ENCODE measurements around the gene IKBKE. TPM values are rescaled to one million over a fixed set of nuclear protein-coding genes. Genes with fewer than 3 reads are reported as not detected.
A peak's percentile ranks its signal among the peaks of the same experiment; 100 is the strongest.

The IKBKE gene
- polyA plus RNA-seq, 3 donors: 4.1 to 5.7 (median 5.6) TPM

DNA sequence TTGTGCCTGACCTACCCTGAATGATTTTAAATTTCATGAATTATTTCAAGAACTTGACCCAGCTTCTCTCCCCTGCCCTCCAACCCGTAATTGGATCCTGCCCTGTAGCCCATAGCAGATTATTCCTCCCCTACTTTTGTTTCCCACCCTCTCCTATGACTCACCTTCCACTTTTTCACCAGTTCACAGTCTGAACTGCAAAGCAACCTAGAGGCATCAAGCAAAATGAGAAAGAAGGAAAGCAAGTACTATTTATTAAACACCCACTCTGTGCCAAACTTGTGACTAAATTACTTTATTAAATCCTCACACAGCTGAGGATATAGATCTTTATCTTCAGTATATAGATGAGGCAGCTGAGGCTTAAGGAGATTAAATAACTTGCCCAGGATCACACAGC lies 20.7 kb upstream of the IKBKE start:
- no peak for DNase-seq (ENCODE audit: extremely low read depth in 1 of 11, low read depth in 9 of 11, low spot score in 4 of 11)

DNA sequence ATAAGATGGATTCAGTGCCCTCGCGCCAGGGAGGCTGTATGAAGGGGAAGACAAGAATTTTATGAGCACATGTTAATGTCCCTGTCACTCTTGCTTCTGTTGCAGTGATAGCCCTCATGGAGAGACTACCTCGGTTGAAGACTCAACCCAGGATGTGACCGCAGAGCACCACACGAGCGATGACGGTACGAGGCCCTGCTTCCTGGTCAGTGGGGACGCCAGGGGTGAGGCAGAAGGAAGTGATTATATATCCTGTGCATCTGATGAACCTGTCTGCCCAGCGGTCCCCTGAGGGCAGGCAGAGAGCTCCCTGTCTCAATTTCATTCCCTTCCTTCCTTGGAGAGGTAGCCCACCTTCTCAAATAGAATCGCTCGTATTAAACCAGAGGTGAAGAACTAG lies 20.0 kb upstream of the IKBKE start:
- DNase-seq (ENCODE audit: extremely low read depth in 1 of 11, low read depth in 9 of 11, low spot score in 4 of 11): no peak

- DNase-seq (ENCODE audit: extremely low read depth in 1 of 11, low read depth in 9 of 11, low spot score in 4 of 11): no peak
Observed at GRCh38 chr1:206451134-206451686, 19.1 kb upstream of the IKBKE start.

DNA sequence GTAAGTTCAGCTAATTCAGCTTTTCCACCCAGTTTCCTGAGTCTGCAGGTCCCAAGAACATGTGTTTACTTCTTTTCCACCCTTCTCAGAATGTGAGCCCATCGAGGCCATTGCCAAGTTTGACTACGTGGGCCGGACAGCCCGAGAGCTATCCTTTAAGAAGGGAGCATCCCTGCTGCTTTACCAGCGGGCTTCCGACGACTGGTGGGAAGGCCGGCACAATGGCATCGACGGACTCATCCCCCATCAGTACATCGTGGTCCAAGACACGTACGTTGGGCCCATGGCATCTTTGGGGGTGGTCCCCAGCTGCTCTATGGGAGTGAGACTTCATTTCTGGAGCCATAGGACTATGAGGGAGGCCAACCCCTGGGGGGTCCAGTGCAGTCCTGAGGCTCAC lies 17.2 kb upstream of the IKBKE start:
- DNase-seq (ENCODE audit: extremely low read depth in 1 of 11, low read depth in 9 of 11, low spot score in 4 of 11): no peak

DNA sequence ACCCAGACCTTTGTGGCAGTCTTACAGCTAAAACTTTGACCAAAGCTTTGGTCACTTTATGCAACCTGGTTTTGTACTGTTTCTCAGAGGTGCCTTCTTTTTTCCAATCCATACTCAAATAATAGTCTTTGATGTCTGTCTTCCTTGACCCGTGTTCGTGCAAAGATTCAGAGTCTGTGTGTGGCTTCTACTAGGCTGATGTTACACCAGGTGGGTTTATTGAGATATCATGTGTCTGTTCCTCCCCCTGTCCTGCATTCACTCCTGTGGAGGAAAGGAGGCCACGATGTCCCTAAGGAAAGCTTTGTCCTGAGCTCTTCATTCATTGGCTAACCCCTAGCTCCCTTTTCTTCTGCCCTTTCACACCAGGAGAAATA lies 15.0 kb upstream of the IKBKE start:
- no peak for DNase-seq (ENCODE audit: extremely low read depth in 1 of 11, low read depth in 9 of 11, low spot score in 4 of 11)

- DNase-seq (ENCODE audit: extremely low read depth in 1 of 11, low read depth in 9 of 11, low spot score in 4 of 11): no peak
Observed at GRCh38 chr1:206455666-206456344, 14.5 kb upstream of the IKBKE start.

DNA sequence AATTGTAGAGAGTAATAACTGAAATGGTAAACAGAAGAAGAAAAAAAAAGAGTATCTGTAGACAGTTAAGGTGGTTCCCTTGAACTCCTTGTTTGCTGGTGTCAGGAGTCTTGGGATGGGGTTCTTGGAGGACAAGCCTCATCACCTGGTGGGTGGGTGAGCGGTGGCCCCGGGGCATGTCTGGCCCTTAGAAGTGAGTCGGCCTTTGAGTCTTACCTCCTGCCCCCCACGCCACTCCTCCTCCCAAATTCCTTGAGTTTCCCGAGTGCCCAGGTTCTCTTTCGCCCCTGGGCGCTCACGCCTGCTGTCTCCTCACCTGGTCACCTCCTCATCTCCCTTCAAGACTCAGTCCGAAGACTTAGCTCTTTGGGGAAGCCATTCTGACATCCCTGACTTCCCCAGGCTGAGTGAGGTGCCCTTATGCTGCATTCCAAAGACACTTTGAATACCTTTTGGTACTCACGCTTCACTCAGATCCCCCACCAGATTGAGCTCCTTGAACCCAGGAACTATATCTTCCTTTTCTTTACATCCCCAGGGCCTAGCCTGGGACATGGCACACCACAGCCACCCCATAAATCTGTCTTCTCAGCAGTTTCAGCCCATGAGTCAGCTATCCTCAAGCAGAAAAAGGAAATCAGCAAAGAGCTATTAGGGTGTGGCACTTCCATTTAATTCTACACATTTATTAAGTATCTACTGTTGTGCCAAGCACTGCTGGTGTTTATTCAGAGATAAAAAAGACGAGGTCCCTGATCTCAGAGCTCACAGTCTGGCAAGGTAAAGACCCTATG lies 13.5 kb upstream of the IKBKE start:
- DNase-seq (ENCODE audit: extremely low read depth in 1 of 11, low read depth in 9 of 11, low spot score in 4 of 11): no peak

DNA sequence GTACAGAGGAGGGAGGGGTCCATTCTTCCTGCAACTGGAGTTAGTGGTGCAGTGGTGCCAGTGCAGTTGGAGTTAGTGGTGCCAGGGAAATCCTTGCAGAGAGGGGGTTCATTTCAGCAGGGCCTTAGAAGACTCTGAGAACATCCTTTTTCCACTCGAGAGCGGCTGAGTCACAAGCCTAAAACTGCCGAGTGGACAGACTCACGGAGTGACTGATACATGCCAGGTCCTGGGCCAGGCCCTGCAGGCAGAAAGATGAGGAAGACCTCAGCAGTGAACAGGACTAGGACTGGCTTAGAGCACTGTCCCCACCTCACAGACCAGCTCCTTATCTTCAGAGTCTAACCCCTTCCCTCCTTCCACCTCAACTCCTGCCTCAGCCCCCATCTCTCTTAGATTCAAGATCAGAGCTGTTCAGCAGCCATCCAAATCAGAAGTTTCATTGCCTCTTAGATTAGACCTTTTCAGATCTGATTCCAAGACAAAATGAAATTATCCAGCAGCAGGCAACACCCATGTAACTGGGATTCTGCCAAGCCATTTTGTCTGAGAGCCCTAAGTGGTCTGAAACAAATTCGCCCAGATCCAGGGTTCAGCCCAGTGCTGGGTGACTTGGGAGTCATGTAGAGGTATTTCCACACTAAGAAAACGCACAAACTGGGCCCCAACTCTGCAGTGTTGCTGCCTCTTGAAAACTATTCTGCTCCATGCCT lies 12.7 kb upstream of the IKBKE start:
- DNase-seq (ENCODE audit: extremely low read depth in 1 of 11, low read depth in 9 of 11, low spot score in 4 of 11): no peak

DNA sequence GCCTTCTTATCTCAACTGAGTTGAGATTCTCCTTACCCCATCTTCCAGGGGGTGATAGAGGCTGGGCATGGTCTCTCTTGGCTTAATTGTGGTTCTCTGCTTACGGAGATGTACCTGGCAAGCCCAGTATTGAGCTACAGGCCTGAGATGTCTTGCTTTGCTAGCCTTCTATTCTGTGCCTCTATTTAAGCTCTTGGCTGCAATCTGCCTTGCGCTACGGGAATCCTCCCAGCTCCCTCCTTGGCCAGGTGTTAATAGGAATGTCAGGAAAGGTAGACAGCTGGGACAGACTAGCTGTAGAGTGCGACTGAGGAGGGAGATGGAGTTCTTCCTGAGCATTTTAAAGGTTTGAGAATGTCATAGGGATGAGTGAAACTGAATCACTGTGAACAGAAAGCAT lies 10.6 kb upstream of the IKBKE start:
- DNase-seq (ENCODE audit: extremely low read depth in 1 of 11, low read depth in 9 of 11, low spot score in 4 of 11): no peak

- DNase-seq (ENCODE audit: extremely low read depth in 1 of 11, low read depth in 9 of 11, low spot score in 4 of 11): no peak
Observed at GRCh38 chr1:206460836-206461426, 9.3 kb upstream of the IKBKE start.

DNA sequence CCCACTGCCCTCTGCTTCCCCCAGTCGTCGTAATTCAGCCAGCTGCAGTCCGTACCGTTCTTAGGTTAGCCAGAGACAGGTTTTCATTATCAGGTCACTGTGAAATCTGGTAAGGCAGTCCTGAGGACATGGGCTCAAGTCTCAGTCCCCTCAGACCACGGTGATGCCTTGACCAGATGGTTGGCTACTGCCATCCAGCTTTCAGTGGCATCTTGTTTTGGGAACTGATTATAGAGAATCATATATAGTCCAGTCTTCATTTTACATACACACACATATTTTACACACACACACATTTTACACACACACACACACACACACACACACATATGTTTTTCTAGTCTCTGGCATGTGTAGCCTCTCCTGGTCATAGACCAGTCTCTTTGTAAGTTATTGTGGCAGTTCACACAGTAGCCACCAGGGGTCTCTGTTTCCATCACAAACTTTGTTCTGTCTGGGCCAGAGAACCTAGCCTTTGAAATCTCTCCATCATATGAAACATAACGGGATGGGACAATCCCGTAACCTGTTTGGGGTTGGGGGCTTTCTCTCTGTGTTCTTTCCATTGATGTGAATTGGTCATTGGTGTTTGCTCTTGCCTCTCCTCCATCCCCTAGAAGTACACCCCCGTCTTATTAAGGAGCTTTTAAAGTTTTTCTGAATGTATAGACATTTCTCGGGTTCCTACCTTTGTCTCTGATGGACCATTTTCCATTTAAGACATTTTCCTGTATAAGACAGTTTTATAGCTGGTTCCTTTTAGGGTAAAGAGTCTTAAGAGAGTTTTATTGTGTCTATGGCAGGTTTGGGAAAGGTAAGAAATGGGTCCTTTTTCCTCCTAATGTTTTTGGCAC lies 8.4 kb upstream of the IKBKE start:
- DNase-seq (ENCODE audit: extremely low read depth in 1 of 11, low read depth in 9 of 11, low spot score in 4 of 11): peak in 3 of 11 donors; percentile 51 to 68 (median 63)

DNA sequence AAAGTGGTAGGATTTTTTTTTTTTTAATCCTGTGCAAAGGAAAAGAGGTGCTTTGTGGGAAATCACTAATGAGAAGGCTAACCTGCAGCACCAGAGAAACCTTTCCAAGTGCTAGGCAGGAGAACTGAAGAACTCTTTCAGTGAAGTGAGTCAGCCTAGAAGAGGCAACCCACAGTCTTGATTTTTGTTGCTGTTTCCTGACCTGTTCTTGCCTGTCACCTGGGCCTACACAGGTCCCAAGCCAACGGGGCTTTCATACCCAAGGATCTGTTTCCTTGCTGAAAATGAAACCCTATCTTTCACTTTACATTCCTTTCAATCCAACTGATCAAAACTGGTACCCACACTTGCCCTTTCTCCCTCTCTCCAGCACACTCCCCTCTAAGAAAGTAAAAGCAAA lies 7.1 kb upstream of the IKBKE start:
- no peak for DNase-seq (ENCODE audit: extremely low read depth in 1 of 11, low read depth in 9 of 11, low spot score in 4 of 11)

DNA sequence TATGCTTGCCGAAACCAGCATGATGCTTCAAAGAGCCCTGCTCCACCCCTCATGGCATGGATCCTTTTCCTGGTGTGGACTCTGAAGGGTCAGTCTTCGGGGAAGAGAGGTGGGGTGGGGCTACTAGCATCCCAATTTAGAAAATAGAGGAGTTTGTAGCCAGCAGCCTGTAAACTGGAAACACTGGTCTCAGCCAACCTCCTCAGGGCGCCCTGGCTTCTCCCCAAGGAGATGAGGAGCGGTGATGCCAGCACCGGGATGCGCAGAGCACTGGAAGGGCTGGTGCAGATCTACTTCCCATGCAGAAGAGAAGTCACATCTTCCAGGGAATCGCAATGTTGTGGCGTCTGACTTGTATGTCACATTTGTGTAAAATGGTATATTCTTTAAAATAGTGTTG lies 6.4 kb upstream of the IKBKE start:
- no peak for DNase-seq (ENCODE audit: extremely low read depth in 1 of 11, low read depth in 9 of 11, low spot score in 4 of 11)

- DNase-seq (ENCODE audit: extremely low read depth in 1 of 11, low read depth in 9 of 11, low spot score in 4 of 11): no peak
Observed at GRCh38 chr1:206464456-206464964, 5.8 kb upstream of the IKBKE start.

DNA sequence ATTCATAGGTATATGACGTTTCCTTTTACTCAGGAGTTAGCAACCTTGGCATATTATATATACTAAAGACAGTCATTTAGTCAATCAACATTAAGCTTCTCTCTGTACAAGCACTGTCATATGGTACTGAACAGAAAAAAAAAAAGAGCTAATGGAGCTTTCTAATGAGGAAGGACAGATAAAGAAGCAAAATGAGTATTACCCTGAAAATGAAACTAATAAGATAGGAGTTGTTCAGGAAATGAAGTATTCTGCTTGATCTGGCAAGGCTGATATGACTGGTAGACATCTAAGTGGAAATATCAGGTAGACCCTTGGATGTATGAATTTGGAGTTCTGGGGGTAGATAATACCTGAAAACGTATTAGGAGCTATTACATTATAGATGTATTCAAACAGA lies 4.3 kb upstream of the IKBKE start:
- no peak for DNase-seq (ENCODE audit: extremely low read depth in 1 of 11, low read depth in 9 of 11, low spot score in 4 of 11)

DNA sequence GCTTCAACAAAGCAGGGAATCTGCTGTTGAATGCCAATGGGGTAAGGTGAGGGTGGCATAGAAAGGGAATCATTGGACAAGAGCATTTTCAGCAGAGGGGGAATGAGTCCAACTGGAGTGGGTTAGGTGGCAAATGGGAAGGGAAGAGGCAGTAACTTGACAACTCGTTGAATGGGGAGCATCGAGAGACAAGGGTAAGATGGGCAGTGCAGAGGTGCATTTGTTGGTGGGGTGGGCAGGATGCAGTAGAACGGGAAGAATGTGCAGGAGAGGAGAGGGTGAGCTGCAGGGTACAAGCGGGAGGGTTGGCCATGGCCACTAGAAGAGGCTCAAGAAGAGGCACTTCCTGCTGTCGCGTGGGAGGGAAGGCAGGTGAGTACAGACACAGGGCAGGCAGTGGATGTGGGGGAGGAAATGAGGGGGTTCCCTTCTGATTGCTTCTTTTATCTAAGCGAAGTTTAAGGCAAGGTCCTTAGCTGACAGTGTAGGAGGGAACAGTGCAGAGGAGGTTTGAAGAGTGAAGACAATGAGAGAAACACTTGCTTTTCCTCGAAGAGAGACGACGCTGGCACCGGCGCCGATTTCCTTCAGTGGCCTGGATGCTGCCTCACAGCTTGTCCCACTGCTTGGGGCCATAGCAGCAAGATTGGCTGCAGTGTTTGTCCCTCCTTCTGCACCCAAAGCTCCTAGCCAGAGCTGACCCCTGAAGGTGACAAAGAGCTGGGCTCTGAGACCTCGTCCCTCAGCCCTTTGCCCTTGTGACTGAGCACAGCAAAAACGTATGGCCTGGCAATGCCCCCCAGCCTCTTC lies 3.2 kb upstream of the IKBKE start:
- no peak for DNase-seq (ENCODE audit: extremely low read depth in 1 of 11, low read depth in 9 of 11, low spot score in 4 of 11)

DNA sequence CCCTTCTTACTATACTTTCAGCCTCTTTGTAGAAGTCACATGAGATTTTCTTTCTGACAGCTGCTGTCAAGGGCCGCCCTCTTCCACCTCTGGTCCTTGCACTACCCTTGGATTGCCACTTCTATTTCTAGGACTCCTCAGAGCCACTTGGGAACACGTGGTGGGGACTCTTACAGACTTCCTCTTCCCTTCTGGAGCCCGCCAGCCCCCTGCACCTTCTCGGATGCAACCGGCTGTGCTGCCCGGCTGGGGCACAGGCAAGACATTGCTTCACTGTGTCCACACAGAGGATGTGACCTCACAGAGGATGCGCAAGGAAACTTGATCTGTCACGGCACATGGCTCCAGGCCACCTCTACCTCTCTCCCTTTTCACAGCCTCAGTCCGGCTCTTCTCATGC lies 2.4 kb upstream of the IKBKE start:
- DNase-seq (ENCODE audit: extremely low read depth in 1 of 11, low read depth in 9 of 11, low spot score in 4 of 11): peak in 2 of 11 donors; percentile 63 to 65

- no peak for DNase-seq (ENCODE audit: extremely low read depth in 1 of 11, low read depth in 9 of 11, low spot score in 4 of 11)
Observed at GRCh38 chr1:206468571-206468970, 1.7 kb upstream of the IKBKE start.
